ENCODE results near the gene DXO. TPM values are rescaled to one million over a fixed set of nuclear protein-coding genes. Genes with fewer than 3 reads are reported as not detected.

The DXO gene
- total and polyA plus RNA-seq, 2 of the 13 experiments (the other 11 are each of a cell fraction or from before 2014, with no cell fraction given) = 18.6 to 26.2 TPM

- 0 out of 2 replicates have a peak, but pooled peaks have one; percentile 25 for TF ChIP-seq HOMEZ (CRISPR knock-in tag; IDR thresholded peaks at IDR 0.05; ENCODE audit: low read depth)
- TF ChIP-seq ARID4A (CRISPR knock-in tag; IDR thresholded peaks at IDR 0.05; ENCODE audit: borderline replicate concordance) = no peak
- TF ChIP-seq, protein P1, sequence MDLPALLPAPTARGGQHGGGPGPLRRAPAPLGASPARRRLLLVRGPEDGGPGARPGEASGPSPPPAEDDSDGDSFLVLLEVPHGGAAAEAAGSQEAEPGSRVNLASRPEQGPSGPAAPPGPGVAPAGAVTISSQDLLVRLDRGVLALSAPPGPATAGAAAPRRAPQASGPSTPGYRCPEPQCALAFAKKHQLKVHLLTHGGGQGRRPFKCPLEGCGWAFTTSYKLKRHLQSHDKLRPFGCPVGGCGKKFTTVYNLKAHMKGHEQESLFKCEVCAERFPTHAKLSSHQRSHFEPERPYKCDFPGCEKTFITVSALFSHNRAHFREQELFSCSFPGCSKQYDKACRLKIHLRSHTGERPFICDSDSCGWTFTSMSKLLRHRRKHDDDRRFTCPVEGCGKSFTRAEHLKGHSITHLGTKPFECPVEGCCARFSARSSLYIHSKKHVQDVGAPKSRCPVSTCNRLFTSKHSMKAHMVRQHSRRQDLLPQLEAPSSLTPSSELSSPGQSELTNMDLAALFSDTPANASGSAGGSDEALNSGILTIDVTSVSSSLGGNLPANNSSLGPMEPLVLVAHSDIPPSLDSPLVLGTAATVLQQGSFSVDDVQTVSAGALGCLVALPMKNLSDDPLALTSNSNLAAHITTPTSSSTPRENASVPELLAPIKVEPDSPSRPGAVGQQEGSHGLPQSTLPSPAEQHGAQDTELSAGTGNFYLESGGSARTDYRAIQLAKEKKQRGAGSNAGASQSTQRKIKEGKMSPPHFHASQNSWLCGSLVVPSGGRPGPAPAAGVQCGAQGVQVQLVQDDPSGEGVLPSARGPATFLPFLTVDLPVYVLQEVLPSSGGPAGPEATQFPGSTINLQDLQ (CRISPR knock-in tag; IDR thresholded peaks at IDR 0.05) = no peak
- TF ChIP-seq, protein P2, sequence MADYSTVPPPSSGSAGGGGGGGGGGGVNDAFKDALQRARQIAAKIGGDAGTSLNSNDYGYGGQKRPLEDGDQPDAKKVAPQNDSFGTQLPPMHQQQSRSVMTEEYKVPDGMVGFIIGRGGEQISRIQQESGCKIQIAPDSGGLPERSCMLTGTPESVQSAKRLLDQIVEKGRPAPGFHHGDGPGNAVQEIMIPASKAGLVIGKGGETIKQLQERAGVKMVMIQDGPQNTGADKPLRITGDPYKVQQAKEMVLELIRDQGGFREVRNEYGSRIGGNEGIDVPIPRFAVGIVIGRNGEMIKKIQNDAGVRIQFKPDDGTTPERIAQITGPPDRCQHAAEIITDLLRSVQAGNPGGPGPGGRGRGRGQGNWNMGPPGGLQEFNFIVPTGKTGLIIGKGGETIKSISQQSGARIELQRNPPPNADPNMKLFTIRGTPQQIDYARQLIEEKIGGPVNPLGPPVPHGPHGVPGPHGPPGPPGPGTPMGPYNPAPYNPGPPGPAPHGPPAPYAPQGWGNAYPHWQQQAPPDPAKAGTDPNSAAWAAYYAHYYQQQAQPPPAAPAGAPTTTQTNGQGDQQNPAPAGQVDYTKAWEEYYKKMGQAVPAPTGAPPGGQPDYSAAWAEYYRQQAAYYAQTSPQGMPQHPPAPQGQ (CRISPR knock-in tag; IDR thresholded peaks at IDR 0.05; ENCODE audit: borderline replicate concordance) = no peak
- TF ChIP-seq NR2F1 (CRISPR knock-in tag; IDR thresholded peaks at IDR 0.05) = peak in 1 of 2 experiments; percentile 22; a peak in 1 of 4 replicates
- TF ChIP-seq HMG20B (CRISPR knock-in tag; conservative IDR thresholded peaks at IDR 0.05) = no peak
- peak; percentile 8; the same call in 1 of the 2 replicates for TF ChIP-seq THAP11 (CRISPR knock-in tag; IDR thresholded peaks at IDR 0.05)
- no peak for TF ChIP-seq ZNF660 (CRISPR knock-in tag; IDR thresholded peaks at IDR 0.05; ENCODE audit: borderline replicate concordance, low read depth)
- no peak for TF ChIP-seq FIP1L1 (IDR thresholded peaks at IDR 0.05; ENCODE audit: borderline replicate concordance, insufficient read depth, low read depth, low read length)
- TF ChIP-seq TOE1 (CRISPR knock-in tag; IDR thresholded peaks at IDR 0.05) = no peak
- peak; percentile 26; the same call in 1 of the 2 replicates for TF ChIP-seq ZNF746 (CRISPR knock-in tag; IDR thresholded peaks at IDR 0.05)
- TF ChIP-seq, protein P3, sequence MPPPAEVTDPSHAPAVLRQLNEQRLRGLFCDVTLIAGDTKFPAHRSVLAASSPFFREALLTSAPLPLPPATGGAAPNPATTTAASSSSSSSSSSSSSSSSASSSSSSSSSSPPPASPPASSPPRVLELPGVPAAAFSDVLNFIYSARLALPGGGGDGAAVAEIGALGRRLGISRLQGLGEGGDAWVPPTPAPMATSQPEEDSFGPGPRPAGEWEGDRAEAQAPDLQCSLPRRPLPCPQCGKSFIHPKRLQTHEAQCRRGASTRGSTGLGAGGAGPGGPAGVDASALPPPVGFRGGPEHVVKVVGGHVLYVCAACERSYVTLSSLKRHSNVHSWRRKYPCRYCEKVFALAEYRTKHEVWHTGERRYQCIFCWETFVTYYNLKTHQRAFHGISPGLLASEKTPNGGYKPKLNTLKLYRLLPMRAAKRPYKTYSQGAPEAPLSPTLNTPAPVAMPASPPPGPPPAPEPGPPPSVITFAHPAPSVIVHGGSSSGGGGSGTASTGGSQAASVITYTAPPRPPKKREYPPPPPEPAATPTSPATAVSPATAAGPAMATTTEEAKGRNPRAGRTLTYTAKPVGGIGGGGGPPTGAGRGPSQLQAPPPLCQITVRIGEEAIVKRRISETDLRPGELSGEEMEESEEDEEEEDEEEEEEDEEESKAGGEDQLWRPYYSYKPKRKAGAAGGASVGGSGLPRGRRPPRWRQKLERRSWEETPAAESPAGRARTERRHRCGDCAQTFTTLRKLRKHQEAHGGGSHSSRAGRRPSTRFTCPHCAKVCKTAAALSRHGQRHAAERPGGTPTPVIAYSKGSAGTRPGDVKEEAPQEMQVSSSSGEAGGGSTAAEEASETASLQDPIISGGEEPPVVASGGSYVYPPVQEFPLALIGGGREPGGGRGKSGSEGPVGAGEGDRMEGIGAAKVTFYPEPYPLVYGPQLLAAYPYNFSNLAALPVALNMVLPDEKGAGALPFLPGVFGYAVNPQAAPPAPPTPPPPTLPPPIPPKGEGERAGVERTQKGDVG (CRISPR knock-in tag; IDR thresholded peaks at IDR 0.05; ENCODE audit: borderline replicate concordance) = 0 out of 2 replicates have a peak, but pooled peaks have one; percentile 23
- peak; percentile 40 for TF ChIP-seq SP2 (CRISPR knock-in tag; IDR thresholded peaks at IDR 0.05)
- TF ChIP-seq ZNF335 (CRISPR knock-in tag; IDR thresholded peaks at IDR 0.05) = no peak
These were observed 24.8 kb downstream of the DXO start (continued) for GRCh38 chr6:31947070-31947675.

Measured in HepG2 (cell line).